ENCODE measurements around the gene PACSIN2.
A peak's percentile ranks its signal among the peaks of the same experiment; 100 is the strongest.

Gene PACSIN2

DNA sequence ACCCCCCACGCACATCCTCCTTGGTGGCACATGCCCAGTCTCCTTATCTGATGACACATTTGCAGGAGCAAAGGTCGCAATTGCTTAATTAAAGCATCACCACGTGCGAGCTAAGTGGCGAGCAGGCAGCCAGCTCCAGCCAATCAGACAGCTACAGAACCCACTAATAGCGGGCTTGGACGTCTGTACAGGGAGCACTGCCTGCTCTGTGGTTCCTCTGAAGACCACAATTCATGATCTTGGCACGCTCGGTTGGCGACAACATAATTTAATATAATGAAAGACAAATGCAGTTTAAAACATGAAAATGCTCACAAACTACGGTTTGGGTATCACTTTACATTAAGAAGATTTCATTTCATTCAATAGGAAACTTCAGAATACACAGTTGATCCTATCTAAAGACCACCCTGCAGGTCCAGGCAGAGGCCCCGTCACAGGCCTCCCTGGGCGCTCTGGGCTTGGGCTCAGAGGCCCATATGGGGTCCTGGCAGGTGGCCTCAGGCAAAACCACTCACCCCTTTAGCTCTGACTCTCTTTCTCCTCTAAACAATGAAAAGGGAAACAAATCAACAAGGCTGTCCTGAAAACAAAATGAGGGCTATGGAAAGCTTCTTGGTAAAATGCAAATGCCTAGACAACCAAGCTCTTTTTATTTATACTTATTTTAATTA, 10.4 kb downstream of the PACSIN2 start:
- peak overlapping the region; percentile 49 for H3K9ac ChIP-seq (ENCODE audit: low read length)
- H4K8ac ChIP-seq (ENCODE audit: low read length), result no peak overlapping the region
- no peaks in the 10 kb centered on the region for H3K9me3 ChIP-seq (ENCODE audit: control insufficient read depth, low read length)
- H3K4me1 ChIP-seq (ENCODE audit: control insufficient read depth, insufficient read depth, low read depth, low read length), result peaks cover 43% of the 10 kb centered on the region
- H2BK12ac ChIP-seq (ENCODE audit: low read length in 2 of 2), result peak overlapping the region in 1 of 2 experiments; percentile 41
- H3K4ac ChIP-seq (ENCODE audit: low read depth in 1 of 2, low read length in 2 of 2), result peak overlapping the region; percentile 27 to 87
- H3K18ac ChIP-seq (ENCODE audit: low read depth in 1 of 2, low read length in 2 of 2), result peak overlapping the region; percentile 35 to 89
- no peaks in the 10 kb centered on the region for H3K27me3 ChIP-seq (ENCODE audit: control insufficient read depth in 1 of 2, insufficient read depth in 1 of 2, low read length in 2 of 2)
- no peaks in the 10 kb centered on the region for H3K36me3 ChIP-seq (ENCODE audit: control insufficient read depth in 1 of 2, insufficient read depth in 2 of 2, low read depth in 1 of 2, low read length in 2 of 2)
- H3K23ac ChIP-seq (ENCODE audit: low read length in 2 of 2), result no peak overlapping the region
- H4K91ac ChIP-seq (ENCODE audit: low read length), result no peak overlapping the region
- no peaks in the 10 kb centered on the region for H3K79me1 ChIP-seq (replicated peaks; ENCODE audit: low read length, poor library complexity, severe bottlenecking)
- 48% methylated on average over 10 of the region's 13 CpGs for WGBS
- peak overlapping the region; percentile 56 for H3K27ac ChIP-seq (ENCODE audit: low read length, poor library complexity, severe bottlenecking)
- DNase-seq, result peak; percentile 82
- peak overlapping the region; percentile 11 for H2BK120ac ChIP-seq (ENCODE audit: low read depth, low read length)
- H3K4me3 ChIP-seq (ENCODE audit: insufficient read depth in 1 of 2, low read depth in 1 of 2, low read length in 2 of 2), result peak overlapping the region in 1 of 2 experiments; percentile 42
- H2BK5ac ChIP-seq (ENCODE audit: low read depth, low read length, poor library complexity, severe bottlenecking), result peak overlapping the region; percentile 54
- no peak overlapping the region for H3K14ac ChIP-seq (ENCODE audit: low read length in 2 of 2)
- H3K4me2 ChIP-seq (ENCODE audit: low read length, poor library complexity, severe bottlenecking), result no peak overlapping the region
- no peak overlapping the region for H2AFZ ChIP-seq (ENCODE audit: low read depth, low read length)
- no peak overlapping the region for H2BK15ac ChIP-seq (ENCODE audit: low read depth, poor library complexity, severe bottlenecking)
- H2AK5ac ChIP-seq (ENCODE audit: low read length, severe bottlenecking), result peak overlapping the region; percentile 90

DNA sequence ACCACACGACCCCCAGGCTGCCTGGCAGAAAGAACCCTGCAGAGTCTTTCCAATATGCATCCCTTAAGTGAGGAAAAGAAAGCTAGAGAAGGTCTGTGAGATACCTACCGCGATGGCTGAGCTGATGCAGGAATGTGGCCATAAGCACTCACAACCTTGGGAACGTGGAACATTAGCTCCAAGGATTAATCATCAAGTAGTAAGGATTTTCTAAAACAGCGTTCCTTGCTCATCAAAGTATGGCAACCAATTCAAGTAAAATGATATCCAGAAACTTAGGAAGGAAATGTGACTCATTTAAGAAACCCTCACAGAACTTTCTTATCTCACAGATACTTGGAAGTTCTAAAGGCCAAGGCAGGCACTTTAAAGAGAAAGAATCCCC, 12.8 kb downstream of the PACSIN2 start:
- Histone ChIP-seq H3K36me3 (ENCODE audit: control insufficient read depth in 1 of 2, insufficient read depth in 2 of 2, low read depth in 1 of 2, low read length in 2 of 2) (no peaks in the 10 kb centered on the region), H3K14ac (ENCODE audit: low read length in 2 of 2) (no peak overlapping the region), H3K18ac (ENCODE audit: low read depth in 1 of 2, low read length in 2 of 2) (peak overlapping the region in 1 of 2 experiments; percentile 92), H2BK12ac (ENCODE audit: low read length in 2 of 2) (no peak overlapping the region), H3K27me3 (ENCODE audit: control insufficient read depth in 1 of 2, insufficient read depth in 1 of 2, low read length in 2 of 2) (no peaks in the 10 kb centered on the region), H2AK5ac (ENCODE audit: low read length, severe bottlenecking) (no peak overlapping the region), H2AFZ (ENCODE audit: low read depth, low read length) (no peak overlapping the region), H4K8ac (ENCODE audit: low read length) (no peak overlapping the region), H2BK5ac (ENCODE audit: low read depth, low read length, poor library complexity, severe bottlenecking) (no peak overlapping the region), H3K4ac (ENCODE audit: low read depth in 1 of 2, low read length in 2 of 2) (no peak overlapping the region), H3K9me3 (ENCODE audit: control insufficient read depth, low read length) (no peaks in the 10 kb centered on the region), H4K91ac (ENCODE audit: low read length) (no peak overlapping the region), H3K4me2 (ENCODE audit: low read length, poor library complexity, severe bottlenecking) (no peak overlapping the region), H2BK120ac (ENCODE audit: low read depth, low read length) (no peak overlapping the region), H3K4me1 (ENCODE audit: control insufficient read depth, insufficient read depth, low read depth, low read length) (peaks cover 42% of the 10 kb centered on the region), H3K9ac (ENCODE audit: low read length) (peak overlapping the region; percentile 67), H3K23ac (ENCODE audit: low read length in 2 of 2) (no peak overlapping the region), H3K4me3 (ENCODE audit: insufficient read depth in 1 of 2, low read depth in 1 of 2, low read length in 2 of 2) (peak overlapping the region in 1 of 2 experiments; percentile 40), H3K79me1 (replicated peaks; ENCODE audit: low read length, poor library complexity, severe bottlenecking) (peaks cover 3% of the 10 kb centered on the region), H2BK15ac (ENCODE audit: low read depth, poor library complexity, severe bottlenecking) (no peak overlapping the region), H3K27ac (ENCODE audit: low read length, poor library complexity, severe bottlenecking) (peak overlapping the region; percentile 66)
- 5% methylated on average over 4 of the region's 5 CpGs for WGBS
- peak; percentile 80 for DNase-seq

DNA sequence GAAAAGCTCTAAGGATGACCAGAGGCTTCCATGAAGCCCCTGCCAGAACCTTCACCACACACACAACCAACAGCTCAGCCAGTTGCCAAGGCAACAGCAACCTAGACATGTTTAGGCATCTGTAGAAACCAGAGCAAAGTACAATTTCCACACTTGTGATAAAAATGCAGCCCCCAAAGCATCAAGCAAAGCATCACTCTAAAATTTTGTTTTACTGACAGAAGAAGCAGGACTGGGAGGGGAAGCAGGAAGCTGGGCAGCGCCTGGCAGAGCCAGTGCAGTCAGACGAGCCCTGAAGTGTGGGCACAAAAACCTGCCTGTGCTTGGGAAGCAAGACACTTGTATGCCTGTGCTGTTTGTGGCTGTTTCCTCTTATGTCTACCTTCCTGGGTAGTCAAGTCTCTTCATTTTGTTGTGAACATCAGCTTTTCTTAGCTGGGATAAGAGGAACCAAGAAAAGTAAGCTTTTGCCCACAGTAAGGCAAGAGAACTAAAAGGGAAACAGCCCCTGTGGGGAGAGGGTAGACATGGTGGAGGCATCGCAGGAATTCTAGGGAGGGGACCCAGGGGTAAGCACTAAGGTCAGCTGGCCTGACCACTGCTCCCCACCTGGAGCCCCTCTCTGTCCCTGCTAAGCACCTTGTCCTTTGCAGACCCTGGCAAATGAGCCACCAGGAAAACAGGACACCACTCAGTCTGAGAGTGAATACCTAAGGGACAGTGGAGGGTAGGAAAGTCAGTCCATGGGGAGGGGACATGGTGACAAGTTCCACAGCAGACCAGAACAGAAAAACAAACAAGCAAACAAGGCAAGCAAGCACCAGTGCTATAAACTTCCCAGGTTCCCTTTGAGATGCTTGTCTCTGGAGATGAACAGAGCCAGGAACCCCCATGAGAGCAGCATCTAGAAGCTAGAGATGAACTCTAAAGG, 13.4 kb downstream of the PACSIN2 start:
- H3K4ac ChIP-seq (ENCODE audit: low read depth in 1 of 2, low read length in 2 of 2), result peak overlapping the region; percentile 76 to 95
- H2BK12ac ChIP-seq (ENCODE audit: low read length in 2 of 2), result peak overlapping the region; percentile 86 to 94
- no peaks in the 10 kb centered on the region for H3K36me3 ChIP-seq (ENCODE audit: control insufficient read depth in 1 of 2, insufficient read depth in 2 of 2, low read depth in 1 of 2, low read length in 2 of 2)
- peak; percentile 68 for DNase-seq
- H3K79me1 ChIP-seq (replicated peaks; ENCODE audit: low read length, poor library complexity, severe bottlenecking), result peaks cover 3% of the 10 kb centered on the region
- H3K4me1 ChIP-seq (ENCODE audit: control insufficient read depth, insufficient read depth, low read depth, low read length), result peaks cover 44% of the 10 kb centered on the region
- H3K27ac ChIP-seq (ENCODE audit: low read length, poor library complexity, severe bottlenecking), result peak overlapping the region; percentile 66
- no peak overlapping the region for H3K4me2 ChIP-seq (ENCODE audit: low read length, poor library complexity, severe bottlenecking)
- no peak overlapping the region for H2AFZ ChIP-seq (ENCODE audit: low read depth, low read length)
- H4K91ac ChIP-seq (ENCODE audit: low read length), result peak overlapping the region; percentile 67
- no peaks in the 10 kb centered on the region for H3K27me3 ChIP-seq (ENCODE audit: control insufficient read depth in 1 of 2, insufficient read depth in 1 of 2, low read length in 2 of 2)
- peak overlapping the region; percentile 96 for H2AK5ac ChIP-seq (ENCODE audit: low read length, severe bottlenecking)
- peak overlapping the region; percentile 46 to 92 for H3K18ac ChIP-seq (ENCODE audit: low read depth in 1 of 2, low read length in 2 of 2)
- peak overlapping the region in 1 of 2 experiments; percentile 26 for H3K4me3 ChIP-seq (ENCODE audit: insufficient read depth in 1 of 2, low read depth in 1 of 2, low read length in 2 of 2)
- H4K8ac ChIP-seq (ENCODE audit: low read length), result peak overlapping the region; percentile 39
- no peaks in the 10 kb centered on the region for H3K9me3 ChIP-seq (ENCODE audit: control insufficient read depth, low read length)
- WGBS, result 60% methylated on average over 3 of the region's 3 CpGs
- peak overlapping the region; percentile 3 for H2BK5ac ChIP-seq (ENCODE audit: low read depth, low read length, poor library complexity, severe bottlenecking)
- H2BK120ac ChIP-seq (ENCODE audit: low read depth, low read length), result peak overlapping the region; percentile 29
- H3K9ac ChIP-seq (ENCODE audit: low read length), result peak overlapping the region; percentile 50
- peak overlapping the region in 1 of 2 experiments; percentile 89 for H3K14ac ChIP-seq (ENCODE audit: low read length in 2 of 2)
- H3K23ac ChIP-seq (ENCODE audit: low read length in 2 of 2), result peak overlapping the region in 1 of 2 experiments; percentile 84
- H2BK15ac ChIP-seq (ENCODE audit: low read depth, poor library complexity, severe bottlenecking), result no peak overlapping the region
